Activated CD4-positive, alpha-beta T cell treated with anti-CD3 and anti-CD28 coated beads, Interleukin-2, amount 50 U/mL, for 4 hours (primary cell): ENCODE data around the gene VWDE.
"Not testable (repeated sequence)": the region's sequence is repeated elsewhere in the genome, so short reads cannot be mapped to it uniquely, and the experiment has no call there.

Experiments
- DNase-seq, 2 experiments: peaks; one replicate each; pipeline ENCODE4 v3.0.0-alpha.2; 2020

Gene VWDE

GRCh38 chr7:12403287-12404181, at the start of gene VWDE:
Gene VWDE (minus strand): TSS chr7:12403865. CDS start chr7:12403716, 149 bp downstream.
- peak; percentile 63 to 64 for DNase-seq

GRCh38 chr7:12453136-12453535, 49.5 kb upstream of the VWDE start:
- DNase-seq, result not testable (repeated sequence)

DNA sequence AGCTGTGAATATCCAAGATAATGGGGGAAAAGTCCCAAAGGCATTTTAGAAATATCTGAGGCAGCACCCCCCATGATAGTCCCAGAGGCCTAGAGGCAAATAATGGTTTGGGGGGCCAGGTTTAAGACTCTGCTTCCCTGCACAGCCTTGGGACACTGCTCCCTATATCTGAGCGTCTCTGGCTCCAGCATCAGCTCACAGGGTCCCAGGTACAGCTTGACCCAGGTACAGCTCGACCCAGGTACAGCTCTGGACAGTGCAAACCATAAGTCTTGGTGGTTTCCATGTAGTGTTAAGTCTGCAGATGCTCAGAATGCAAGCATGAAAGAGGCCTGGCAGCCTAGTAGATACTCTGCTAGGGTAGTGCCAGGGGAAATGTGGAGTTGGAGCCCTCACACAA, 47.0 kb upstream of the VWDE start:
- no peak for DNase-seq

DNA sequence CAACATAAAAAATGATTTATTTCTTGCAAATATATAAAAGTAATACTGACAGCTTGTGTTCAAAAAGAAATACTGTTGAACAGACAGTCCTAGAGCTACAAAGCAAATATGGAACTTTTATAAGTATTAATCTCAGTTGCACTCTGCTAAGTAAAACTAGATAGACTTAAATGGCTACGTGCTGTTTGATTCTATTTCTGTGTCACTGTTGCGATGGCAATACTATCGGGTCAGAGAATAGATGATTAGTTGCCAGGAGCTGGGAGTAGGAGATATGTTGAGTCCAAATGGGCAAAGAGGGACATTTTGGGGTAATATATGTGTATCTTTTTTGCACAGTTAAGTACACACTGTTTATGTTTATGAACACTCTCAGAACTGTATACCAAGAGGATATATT, 41.1 kb upstream of the VWDE start:
- DNase-seq, result no peak

- no peak for DNase-seq
These were observed 36.6 kb upstream of the VWDE start for GRCh38 chr7:12440229-12440628.

GRCh38 chr7:12436896-12437535, 33.4 kb upstream of the VWDE start:
- DNase-seq, result no peak

DNA sequence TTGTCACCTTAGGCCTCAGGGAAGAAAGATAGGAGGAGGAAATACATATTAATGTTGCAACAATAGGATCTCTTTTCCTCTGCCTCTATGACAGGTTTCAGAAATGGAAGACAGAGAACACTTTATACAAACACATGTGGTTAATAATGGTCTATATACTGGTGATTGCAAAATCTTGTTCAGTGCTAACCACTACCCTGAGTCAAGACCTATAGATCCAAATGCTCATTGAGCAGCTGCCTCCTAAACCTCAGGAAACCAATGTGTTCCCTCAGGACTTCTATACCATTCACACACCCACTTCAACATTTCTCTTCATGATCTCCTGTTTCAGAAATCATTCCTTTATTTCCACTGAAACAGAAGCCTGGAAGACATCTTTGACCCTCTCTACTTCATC, 32.5 kb upstream of the VWDE start:
- DNase-seq, result no peak

DNA sequence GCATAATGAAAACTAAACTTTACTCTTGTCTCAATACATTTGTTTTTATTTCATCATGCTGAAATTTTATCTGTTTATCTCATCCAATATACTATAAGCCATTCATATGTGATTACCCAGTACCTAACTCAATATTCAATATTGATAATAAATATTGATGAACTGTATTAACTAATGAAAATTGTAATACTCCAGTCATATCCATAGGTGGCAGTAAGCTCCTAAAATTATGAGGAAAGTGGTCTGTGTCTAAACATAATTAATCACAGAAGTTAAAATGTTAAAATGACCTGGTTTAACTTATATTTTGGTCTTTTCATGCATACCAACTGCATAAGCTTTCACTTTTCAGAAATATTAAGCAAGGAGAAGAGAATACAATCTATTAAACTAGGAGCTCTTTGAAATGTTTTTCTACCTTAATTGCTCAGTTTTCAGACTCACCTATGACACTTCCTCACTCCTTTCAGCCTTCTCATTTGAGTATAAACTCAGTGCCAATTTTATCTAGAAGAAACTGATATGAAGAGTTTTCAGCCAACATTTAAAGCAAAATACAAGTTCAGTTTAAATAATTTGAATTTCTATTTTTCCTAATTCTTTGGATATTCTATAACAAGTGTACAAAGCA, 30.5 kb upstream of the VWDE start:
- DNase-seq, result no peak

- DNase-seq, result no peak
These were observed 28.4 kb upstream of the VWDE start for GRCh38 chr7:12431886-12432556.

DNA sequence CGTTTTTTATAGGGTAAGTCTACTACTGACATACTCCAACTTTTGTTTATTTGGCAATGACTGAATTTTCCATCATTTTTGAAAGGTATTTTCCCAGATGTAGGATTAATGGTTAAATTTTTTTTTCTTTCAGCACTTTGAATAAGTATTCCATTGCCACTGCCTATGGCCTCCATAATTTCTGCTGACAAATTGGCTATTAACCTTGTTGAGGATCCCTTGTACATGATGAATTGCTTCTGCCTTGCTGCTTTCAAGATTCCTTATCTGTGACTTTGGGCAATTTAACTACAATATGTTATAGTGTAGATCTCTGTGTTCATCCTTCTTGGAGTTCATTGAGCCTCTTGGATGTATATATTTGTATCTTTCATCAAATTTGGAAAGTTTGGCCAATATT, 21.6 kb upstream of the VWDE start:
- DNase-seq, result no peak

GRCh38 chr7:12423997-12424745, 20.5 kb upstream of the VWDE start:
- no peak for DNase-seq

DNA sequence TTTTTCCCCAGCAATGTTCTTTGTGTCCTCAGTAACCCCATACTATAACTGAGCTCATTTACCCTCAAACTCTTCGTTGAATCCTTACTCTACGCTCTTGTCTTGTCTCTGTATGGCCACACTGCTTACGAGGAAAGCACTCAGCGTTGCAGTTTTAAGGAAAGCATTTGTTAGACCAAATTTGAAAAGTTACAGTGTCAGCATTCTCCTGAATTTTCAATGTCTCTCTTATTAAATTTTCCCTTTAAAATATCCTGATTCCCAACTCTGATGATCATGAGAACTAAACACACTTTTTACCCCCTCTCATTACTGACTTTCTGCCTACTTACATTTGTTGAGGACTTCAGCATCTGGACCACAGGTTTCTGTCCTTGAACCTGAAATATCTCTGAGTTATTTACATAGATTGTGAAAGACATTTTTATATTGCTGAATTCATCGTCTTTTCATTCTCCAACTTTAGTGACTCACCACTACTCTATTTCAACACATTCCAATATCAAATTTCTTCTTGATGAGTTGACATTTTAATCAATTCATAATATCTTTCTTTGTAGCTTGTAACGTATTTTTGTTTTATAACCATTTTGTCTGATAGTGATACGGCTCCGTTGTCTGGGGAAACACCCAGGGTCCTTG, 19.8 kb upstream of the VWDE start:
- DNase-seq, result no peak

- no peak for DNase-seq
These were observed 19.1 kb upstream of the VWDE start for GRCh38 chr7:12422554-12423320.

DNA sequence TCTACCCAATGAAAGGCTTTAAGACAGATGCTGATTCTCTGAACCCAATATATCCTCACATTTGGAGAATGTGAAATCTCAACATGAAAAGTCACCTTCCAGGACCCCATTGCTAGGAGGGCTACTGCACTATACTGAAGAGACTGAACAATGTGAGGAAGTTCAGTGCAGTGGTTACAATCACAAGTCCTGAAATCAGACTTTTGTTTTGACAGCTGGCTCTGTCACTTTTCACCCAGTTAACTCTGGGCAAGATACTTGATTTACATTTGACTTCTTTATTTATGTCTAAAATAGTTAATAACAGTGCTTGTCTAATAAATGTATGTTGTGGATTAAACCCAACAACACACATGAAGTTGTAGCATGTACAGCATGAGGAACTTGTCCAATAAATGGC, 14.8 kb upstream of the VWDE start:
- DNase-seq, result no peak

- no peak for DNase-seq
These were observed 11.4 kb upstream of the VWDE start for GRCh38 chr7:12415072-12415471.

- no peak for DNase-seq
These were observed 8.7 kb upstream of the VWDE start for GRCh38 chr7:12412407-12412806.

GRCh38 chr7:12410523-12410922, 6.9 kb upstream of the VWDE start:
- no peak for DNase-seq

GRCh38 chr7:12409097-12409711, 5.5 kb upstream of the VWDE start:
- DNase-seq, result no peak

DNA sequence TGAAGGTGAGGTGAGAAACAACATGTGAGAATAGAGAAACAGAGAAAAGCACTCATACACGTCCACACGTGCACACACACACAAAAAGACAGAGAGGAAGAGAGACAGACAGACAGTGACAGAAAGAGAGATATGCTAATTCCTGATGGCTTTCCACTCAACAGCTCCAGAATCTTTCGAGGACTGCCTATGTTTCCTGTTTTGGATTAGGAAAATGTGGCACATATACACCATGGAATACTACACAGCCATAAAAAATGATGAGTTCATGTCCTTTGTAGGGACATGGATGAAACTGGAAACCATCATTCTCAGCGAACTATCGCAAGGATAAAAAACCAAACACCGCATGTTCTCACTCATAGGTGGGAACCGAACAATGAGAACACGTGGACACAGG, 4.0 kb upstream of the VWDE start:
- DNase-seq, result not testable (repeated sequence)

DNA sequence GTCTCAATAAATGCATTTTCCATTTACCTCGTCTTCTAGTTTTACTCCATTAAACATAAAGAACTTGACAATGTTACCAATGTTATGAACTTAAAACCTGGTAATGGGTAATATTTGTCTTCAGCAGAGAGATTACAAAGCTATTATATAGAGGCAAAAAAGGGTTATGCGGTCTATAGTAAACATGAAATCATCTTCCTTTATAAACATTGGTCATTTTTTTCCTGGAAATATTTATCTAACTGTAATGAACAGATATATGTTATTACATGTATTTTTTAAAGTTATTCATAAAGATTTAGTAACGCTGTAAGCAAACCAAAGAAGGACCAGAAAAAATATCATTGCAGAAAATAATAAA, 1.3 kb downstream of the VWDE start:
- no peak for DNase-seq
